Globus pallidus (tissue), 1 donor: Measurements from ENCODE around the gene CX3CR1.
A peak's percentile ranks its signal among the peaks of the same experiment; 100 is the strongest.

ENCODE experiments used
- DNase-seq: peaks from one replicate; pipeline ENCODE4 v3.0.0-alpha.2; 2015; ENCODE audit warnings: low spot score

The CX3CR1 gene

GRCh38 chr3:39292961-39293360 is 13.1 kb upstream of the CX3CR1 start:
- no peak for DNase-seq

DNA sequence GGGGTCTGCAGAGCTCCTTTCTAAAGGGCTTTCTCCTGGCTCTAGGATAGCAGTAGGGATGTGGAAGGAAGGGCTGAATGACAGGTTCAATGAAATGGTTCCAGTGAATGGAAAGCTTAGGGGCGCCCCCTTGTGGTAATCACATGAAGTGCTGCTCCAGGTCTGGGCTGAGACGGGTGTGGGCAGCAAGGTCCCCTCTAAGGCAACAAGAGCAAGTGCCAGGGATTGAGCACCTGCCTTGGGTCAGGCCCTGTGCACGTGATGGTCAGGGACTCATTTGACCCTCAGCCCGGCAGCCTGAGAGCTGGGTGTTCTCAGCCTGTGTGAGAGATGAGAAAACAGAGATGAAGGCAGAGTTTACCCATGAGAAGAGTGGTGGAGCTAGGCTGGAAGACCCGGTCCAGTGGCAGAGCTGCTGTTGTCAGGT is 12.1 kb upstream of the CX3CR1 start:
- peak; percentile 46 for DNase-seq

GRCh38 chr3:39290255-39290654 is 10.4 kb upstream of the CX3CR1 start:
- no peak for DNase-seq

DNA sequence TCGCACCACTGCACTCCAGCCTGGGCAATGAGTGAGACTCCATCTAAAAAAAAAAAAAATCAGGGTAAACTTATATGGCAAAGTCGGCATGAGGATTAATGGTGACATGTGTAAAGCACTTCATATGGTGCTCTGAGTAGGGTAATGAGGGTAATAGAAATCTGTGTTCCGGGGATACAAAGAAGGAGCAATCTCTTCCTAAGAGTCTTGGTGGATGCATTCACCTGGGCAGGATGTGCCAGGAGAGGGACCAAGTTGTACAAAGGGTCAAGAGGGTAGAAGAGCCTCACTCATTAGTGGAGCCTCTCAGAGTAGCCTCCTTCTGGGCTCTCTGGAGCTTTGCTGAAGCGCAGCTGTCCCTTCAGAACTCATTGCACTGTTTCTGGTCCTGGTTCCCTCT is 9.3 kb upstream of the CX3CR1 start:
- no peak for DNase-seq

DNA sequence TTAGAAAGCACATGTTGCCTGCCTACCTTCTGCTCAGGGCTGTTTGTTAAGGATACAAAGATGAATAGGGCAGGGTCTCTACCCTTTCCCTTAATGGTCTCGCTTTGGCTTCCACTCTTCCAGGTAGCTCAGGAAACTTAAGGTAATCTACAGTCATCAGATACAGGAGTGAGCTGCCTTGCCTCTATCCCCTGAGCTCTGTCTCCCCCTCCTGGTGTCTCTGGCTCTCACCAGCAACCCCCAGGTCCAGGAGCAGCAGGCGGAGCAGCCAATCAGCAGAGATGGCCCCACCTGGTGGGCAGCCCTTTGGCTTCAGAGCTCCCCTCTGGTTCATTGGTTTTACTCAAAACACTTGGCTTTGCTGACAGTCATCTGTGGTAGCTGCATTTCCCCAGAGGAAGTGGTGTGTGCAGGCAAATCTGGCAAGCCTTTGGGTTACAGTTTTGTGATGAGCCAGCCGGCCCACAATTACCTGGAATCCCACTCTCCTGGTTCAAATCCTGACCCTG is 8.5 kb upstream of the CX3CR1 start:
- DNase-seq = peak; percentile 70

GRCh38 chr3:39287216-39288164 is 7.7 kb upstream of the CX3CR1 start:
- no peak for DNase-seq

DNA sequence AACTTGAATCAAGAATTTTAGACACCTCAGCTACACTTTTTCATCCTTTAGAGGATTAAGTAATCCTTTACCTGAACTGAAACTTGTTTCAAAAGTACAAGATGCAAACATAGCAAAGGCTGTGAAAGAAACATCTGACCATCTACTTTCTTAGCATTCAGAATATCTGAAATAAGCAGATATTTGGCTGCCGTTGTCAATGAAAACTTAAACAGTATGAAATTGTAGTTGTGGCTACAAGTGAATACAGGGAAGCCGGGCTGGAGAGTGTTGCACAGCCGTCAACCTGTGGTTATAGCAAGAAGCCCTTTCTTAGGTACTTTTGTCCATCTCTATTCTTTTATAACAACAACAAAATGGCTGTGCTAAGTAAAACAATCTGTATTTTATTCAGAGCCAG is 6.9 kb upstream of the CX3CR1 start:
- DNase-seq = no peak

DNA sequence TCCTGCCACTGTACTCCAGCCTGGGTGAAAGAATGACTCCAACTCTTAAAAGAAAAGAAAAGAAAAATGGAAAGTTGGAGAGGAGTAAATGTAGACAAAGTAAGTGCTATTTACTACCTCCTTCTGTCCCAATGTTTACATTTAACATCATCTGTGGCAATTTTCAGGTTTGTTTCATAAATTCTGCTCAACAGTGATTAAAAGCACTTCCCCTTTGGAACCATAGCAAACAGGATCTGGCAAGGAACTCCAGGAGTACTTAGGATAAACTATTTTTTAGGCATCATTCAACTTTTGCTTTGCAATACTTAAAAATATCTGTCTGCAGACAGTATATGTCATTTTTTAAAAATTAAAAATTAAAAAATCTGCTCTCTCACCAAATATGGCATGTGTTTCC is 5.5 kb upstream of the CX3CR1 start:
- no peak for DNase-seq

DNA sequence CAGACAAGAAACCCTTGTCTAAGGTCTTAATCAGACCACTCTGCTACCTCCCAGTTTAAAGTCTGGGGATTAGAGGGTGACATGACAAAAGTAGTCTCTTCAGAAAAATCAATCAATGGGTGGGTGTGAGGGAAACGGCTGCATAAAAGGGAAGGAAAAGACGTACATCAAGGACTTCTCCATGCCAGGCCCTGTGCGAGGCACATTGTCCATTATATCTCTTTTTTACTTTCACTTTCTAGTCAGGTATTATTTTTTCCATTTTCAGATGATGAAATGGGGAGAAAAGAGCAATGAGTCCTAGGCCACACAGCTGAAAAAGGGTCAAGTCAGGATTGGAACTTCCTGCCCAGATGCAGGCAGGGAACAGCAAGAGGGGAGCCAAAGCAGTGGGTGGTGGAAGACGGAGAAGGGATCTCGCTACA is 4.6 kb upstream of the CX3CR1 start:
- DNase-seq = no peak

DNA sequence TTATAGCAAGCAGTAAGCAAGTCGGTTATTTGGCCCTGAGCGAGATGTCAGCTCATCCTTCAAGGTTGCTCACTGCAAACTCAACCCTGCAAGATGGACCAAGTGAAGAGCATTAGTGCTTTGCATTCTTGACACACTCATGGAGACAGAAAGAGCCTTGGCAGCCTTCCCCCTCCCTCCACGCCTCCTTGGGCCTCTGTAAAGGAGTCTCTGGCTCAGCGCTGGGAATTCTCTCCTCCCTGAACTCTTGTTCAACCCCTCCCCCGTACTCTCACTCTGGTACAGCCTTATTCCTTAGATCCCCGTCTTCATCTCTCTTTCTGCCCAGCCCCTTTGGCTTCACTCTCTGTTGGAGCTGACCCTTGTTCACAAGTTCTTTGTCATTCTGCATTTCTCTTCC is 2.2 kb upstream of the CX3CR1 start:
- DNase-seq = no peak

GRCh38 chr3:39281533-39281932 is 1.7 kb upstream of the CX3CR1 start:
- no peak for DNase-seq

- DNase-seq = no peak
Observed at GRCh38 chr3:39280571-39280970, 735 bp upstream of the CX3CR1 start.

- no peak for DNase-seq
Observed at GRCh38 chr3:39278616-39278935, 1.3 kb downstream of the CX3CR1 start.

- no peak for DNase-seq
Observed at GRCh38 chr3:39277893-39278615, 1.8 kb downstream of the CX3CR1 start.

DNA sequence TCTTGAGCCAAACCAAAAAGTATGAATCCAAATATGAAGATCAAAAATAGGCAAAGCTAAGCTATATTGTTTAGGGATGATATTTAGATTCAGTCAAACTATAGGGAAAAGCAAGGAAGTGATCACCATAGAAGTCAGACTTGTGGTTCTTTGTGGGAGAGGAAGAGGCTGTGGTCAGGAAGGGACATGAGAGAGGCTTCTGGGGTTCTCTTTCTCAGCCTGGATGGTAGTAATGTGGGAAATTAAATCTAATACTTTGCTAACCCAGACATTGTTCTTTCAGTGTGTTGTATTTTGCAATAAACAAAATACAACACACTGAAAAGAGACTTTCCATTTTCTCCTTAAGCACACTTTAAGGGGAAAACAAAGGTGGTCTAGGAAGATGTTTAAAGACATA is 3.1 kb downstream of the CX3CR1 start:
- DNase-seq = no peak

DNA sequence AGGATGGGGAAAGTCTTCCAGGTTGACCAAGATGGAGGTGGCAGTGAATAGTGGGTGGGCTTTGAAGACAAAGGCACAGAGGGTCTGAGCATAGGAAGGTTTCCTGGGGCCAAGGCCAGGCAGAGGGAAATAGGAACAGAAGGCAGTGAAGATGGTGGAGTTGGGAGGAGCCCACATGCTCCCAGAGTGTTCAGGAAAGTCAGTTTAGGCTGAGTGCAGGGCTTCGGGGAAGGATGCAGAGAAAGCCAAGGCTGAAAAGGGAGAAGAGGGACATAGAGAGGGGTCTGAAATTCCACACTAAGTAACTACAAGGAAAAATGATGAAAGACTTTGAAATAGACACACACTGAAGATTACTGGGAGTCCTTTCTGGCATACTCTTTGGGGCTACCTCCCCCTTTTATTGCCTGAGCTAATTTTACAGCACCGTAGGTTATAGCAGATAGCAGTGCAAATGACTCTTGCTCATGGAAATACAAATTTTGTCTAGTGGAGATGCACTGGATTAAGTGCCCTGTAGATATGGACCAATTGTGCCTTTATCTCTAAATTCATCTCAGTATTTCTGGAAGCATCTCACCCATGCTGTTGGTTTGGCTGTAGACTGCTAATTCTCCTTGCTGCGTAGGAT is 3.8 kb downstream of the CX3CR1 start:
- DNase-seq = no peak

- DNase-seq = no peak
Observed at GRCh38 chr3:39275052-39275451, 4.8 kb downstream of the CX3CR1 start.

- no peak for DNase-seq
Observed at GRCh38 chr3:39273119-39273518, 6.7 kb downstream of the CX3CR1 start.

GRCh38 chr3:39272191-39272590 is 7.6 kb downstream of the CX3CR1 start:
- DNase-seq = no peak

DNA sequence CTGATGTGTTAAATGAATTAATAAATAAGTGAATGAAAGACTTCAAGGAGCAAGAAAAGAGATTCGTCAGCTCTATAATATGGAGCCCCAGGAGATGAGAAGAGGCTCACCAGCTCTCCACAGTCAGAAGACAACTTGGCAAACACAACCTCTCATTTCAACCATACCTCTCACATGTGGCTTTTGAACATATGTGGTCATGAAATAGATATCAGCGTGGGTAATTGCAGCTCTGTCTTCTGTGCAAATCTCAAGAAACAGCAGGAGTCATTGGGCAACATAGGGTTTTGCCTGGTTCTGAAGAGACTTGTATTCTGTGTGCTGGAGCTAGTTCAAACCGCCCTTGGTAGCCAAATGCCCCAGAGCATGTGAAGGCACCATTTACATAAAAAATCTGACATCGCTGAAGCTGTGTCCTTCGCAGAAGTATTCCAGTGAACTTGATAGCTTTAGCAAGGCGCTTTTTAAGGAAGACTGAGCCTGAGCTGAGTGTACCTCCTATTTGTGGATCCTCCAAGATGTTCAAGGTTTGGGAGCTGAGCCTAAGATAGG is 8.4 kb downstream of the CX3CR1 start:
- no peak for DNase-seq

DNA sequence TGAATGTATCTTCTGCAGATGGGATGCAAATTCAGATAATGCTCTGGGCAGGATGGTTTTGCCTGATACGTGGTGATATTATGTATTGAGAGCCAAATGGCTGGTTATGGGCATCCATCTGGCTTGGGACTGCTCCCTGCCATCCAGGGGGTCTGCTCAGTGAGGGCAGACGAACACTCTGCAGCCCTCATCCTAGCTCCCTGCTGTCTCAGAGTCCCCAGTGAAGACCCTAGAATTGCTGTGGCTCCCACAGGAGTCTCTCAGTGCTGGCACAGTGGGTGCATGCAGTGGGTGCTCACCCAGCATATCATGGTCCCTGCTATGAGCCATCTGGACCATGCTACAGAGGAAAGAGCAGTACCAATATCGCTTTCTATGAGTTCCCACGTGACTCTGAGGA is 10.3 kb downstream of the CX3CR1 start:
- DNase-seq = no peak

- no peak for DNase-seq
Observed at GRCh38 chr3:39268549-39268900, 11.3 kb downstream of the CX3CR1 start.
